ENCODE data around the gene MAN1B1.

MAN1B1 gene

GRCh38 chr9:137052998-137053943 lies 33.5 kb upstream of the MAN1B1 start:
- no peak for TF ChIP-seq SIN3A (IDR thresholded peaks at IDR 0.05; ENCODE audit: borderline replicate concordance, insufficient read depth, low read length)
- no peak for TF ChIP-seq FOXP2 (optimal IDR thresholded peaks at IDR 0.05; ENCODE audit: borderline replicate concordance, extremely low read depth, extremely low read length, insufficient read depth)
- no peak for TF ChIP-seq REST (IDR thresholded peaks at IDR 0.05; ENCODE audit: insufficient read depth in 1 of 2, low read depth in 2 of 2, low read length in 2 of 2)
- no peak for TF ChIP-seq TAF1 (IDR thresholded peaks at IDR 0.05; ENCODE audit: borderline replicate concordance, insufficient read depth, low read length)
- no peak for TF ChIP-seq POLR2AphosphoS5 (IDR thresholded peaks at IDR 0.05; ENCODE audit: low read depth, low read length)

- TF ChIP-seq TAF1 (IDR thresholded peaks at IDR 0.05; ENCODE audit: borderline replicate concordance, insufficient read depth, low read length): no peak
- TF ChIP-seq POLR2AphosphoS5 (IDR thresholded peaks at IDR 0.05; ENCODE audit: low read depth, low read length): no peak
- no peak for TF ChIP-seq REST (IDR thresholded peaks at IDR 0.05; ENCODE audit: insufficient read depth in 1 of 2, low read depth in 2 of 2, low read length in 2 of 2)
- TF ChIP-seq SIN3A (IDR thresholded peaks at IDR 0.05; ENCODE audit: borderline replicate concordance, insufficient read depth, low read length): no peak
- no peak for TF ChIP-seq FOXP2 (optimal IDR thresholded peaks at IDR 0.05; ENCODE audit: borderline replicate concordance, extremely low read depth, extremely low read length, insufficient read depth)
These were observed 32.5 kb upstream of the MAN1B1 start, which contains the start of gene ENTPD2 for GRCh38 chr9:137053944-137054931. ENTPD2 (minus strand) TSS chr9:137054061; CDS start chr9:137053997, 64 bp downstream.

- no peak for TF ChIP-seq REST (IDR thresholded peaks at IDR 0.05; ENCODE audit: insufficient read depth in 1 of 2, low read depth in 2 of 2, low read length in 2 of 2)
- no peak for TF ChIP-seq SIN3A (IDR thresholded peaks at IDR 0.05; ENCODE audit: borderline replicate concordance, insufficient read depth, low read length)
- TF ChIP-seq POLR2AphosphoS5 (IDR thresholded peaks at IDR 0.05; ENCODE audit: low read depth, low read length): no peak
- TF ChIP-seq FOXP2 (optimal IDR thresholded peaks at IDR 0.05; ENCODE audit: borderline replicate concordance, extremely low read depth, extremely low read length, insufficient read depth): no peak
- no peak for TF ChIP-seq TAF1 (IDR thresholded peaks at IDR 0.05; ENCODE audit: borderline replicate concordance, insufficient read depth, low read length)
These were observed 31.8 kb upstream of the MAN1B1 start for GRCh38 chr9:137054932-137055384.

GRCh38 chr9:137055385-137056364 lies 31.1 kb upstream of the MAN1B1 start:
- TF ChIP-seq REST (IDR thresholded peaks at IDR 0.05; ENCODE audit: insufficient read depth in 1 of 2, low read depth in 2 of 2, low read length in 2 of 2) (no peak), SIN3A (IDR thresholded peaks at IDR 0.05; ENCODE audit: borderline replicate concordance, insufficient read depth, low read length) (no peak), TAF1 (IDR thresholded peaks at IDR 0.05; ENCODE audit: borderline replicate concordance, insufficient read depth, low read length) (no peak), POLR2AphosphoS5 (IDR thresholded peaks at IDR 0.05; ENCODE audit: low read depth, low read length) (no peak), FOXP2 (optimal IDR thresholded peaks at IDR 0.05; ENCODE audit: borderline replicate concordance, extremely low read depth, extremely low read length, insufficient read depth) (no peak)
